ENCODE data around the gene NEIL3. TPM values are rescaled to one million over a fixed set of nuclear protein-coding genes. Genes with fewer than 3 reads are reported as not detected.

Gene NEIL3
- total RNA-seq, 4 donors from 2014 or later: 0.11 to 0.50 TPM; not detected in 2

DNA sequence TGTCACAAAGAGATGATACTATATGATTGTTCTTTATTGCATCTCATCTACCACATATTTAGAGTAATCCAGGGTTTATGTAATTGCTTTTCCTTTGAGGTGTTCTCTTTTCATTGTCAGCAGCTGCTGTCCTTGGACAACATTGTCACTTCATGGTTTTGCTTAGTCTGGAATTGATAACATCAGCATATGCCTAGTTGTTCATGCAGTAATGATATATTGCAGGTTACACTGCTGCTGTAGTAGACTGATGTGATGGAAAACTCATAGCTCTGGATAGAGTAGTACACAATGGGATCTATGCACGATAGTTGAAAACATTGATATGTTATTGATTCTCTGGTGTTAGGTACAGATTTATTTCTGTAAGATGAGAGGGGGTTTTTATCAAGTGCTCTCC is 13.7 kb downstream of the NEIL3 start:
- Histone ChIP-seq H3K4me3 (no peak overlapping the region), H3K27ac (replicated peaks in 1 of 4) (no peak overlapping the region), H3K27me3 (no peaks in the 10 kb centered on the region), H3K36me3 (no peaks in the 10 kb centered on the region), H3K9me3 (no peaks in the 10 kb centered on the region), H3K4me1 (no peaks in the 10 kb centered on the region)
- intact Hi-C loops (cut with DNase I): no loop called here
- TF ChIP-seq, protein P1, sequence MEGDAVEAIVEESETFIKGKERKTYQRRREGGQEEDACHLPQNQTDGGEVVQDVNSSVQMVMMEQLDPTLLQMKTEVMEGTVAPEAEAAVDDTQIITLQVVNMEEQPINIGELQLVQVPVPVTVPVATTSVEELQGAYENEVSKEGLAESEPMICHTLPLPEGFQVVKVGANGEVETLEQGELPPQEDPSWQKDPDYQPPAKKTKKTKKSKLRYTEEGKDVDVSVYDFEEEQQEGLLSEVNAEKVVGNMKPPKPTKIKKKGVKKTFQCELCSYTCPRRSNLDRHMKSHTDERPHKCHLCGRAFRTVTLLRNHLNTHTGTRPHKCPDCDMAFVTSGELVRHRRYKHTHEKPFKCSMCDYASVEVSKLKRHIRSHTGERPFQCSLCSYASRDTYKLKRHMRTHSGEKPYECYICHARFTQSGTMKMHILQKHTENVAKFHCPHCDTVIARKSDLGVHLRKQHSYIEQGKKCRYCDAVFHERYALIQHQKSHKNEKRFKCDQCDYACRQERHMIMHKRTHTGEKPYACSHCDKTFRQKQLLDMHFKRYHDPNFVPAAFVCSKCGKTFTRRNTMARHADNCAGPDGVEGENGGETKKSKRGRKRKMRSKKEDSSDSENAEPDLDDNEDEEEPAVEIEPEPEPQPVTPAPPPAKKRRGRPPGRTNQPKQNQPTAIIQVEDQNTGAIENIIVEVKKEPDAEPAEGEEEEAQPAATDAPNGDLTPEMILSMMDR (IDR thresholded peaks at IDR 0.05): no peak
- TF ChIP-seq EP300 (IDR thresholded peaks at IDR 0.05) (no peak), POLR2A (IDR thresholded peaks at IDR 0.05; ENCODE audit: low read depth) (no peak), POLR2AphosphoS5 (IDR thresholded peaks at IDR 0.05) (no peak)
- WGBS: 94% methylated on average over 1 of the region's 1 CpG
- DNase-seq (ENCODE audit: extremely low spot score): no peak

DNA sequence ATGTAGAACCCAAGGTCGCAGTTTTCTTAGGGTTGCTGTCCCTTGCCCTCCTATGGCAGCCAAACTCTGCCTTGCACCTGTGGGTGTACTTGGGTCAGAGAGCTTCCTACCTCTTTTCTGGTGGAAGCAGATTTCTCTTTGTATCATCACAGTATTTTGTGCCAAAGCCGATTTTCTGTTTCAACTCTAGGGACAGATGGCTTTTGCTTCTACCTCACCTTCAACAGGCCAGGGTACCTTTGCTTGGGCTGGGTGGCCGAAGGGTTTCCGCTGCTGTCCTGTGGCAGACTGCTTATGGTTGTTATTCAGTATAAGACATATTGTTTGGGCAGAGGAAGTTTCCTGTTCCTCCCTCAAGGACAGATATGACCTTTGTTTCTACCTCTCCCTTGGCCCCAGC is 22.4 kb downstream of the NEIL3 start:
- Histone ChIP-seq H3K4me3 (no peak overlapping the region), H3K36me3 (no peaks in the 10 kb centered on the region), H3K4me1 (no peaks in the 10 kb centered on the region), H3K9me3 (peaks cover 0 to 11% (median 3%) of the 10 kb centered on the region in 4 donors), H3K27ac (replicated peaks in 1 of 4) (no peak overlapping the region), H3K27me3 (no peaks in the 10 kb centered on the region)
- TF ChIP-seq, protein P1 (IDR thresholded peaks at IDR 0.05): no peak
- no peak for TF ChIP-seq POLR2AphosphoS5 (IDR thresholded peaks at IDR 0.05)
- no peak for TF ChIP-seq EP300 (IDR thresholded peaks at IDR 0.05)
- TF ChIP-seq POLR2A (IDR thresholded peaks at IDR 0.05; ENCODE audit: low read depth): no peak
- intact Hi-C loops (cut with DNase I): no loop called here
- no peak for DNase-seq (ENCODE audit: extremely low spot score)
- WGBS: 100% methylated on average over 4 of the region's 4 CpGs

GRCh38 chr4:177339477-177340374 is 30.1 kb downstream of the NEIL3 start:
- Histone ChIP-seq H3K4me1 (peaks cover 0 to 5% (median 2%) of the 10 kb centered on the region in 4 donors), H3K36me3 (no peaks in the 10 kb centered on the region), H3K27me3 (no peaks in the 10 kb centered on the region), H3K9me3 (no peaks in the 10 kb centered on the region), H3K4me3 (no peak overlapping the region), H3K27ac (replicated peaks in 1 of 4) (no peak overlapping the region)
- DNase-seq (ENCODE audit: extremely low spot score): no peak
- intact Hi-C loops (cut with DNase I): no loop called here
- TF ChIP-seq EP300 (IDR thresholded peaks at IDR 0.05) (no peak), POLR2A (IDR thresholded peaks at IDR 0.05; ENCODE audit: low read depth) (no peak), POLR2AphosphoS5 (IDR thresholded peaks at IDR 0.05) (no peak)
- TF ChIP-seq, protein P1 (IDR thresholded peaks at IDR 0.05): peak; percentile 38 to 63 (median 46)
- 44% methylated on average over 5 of the region's 5 CpGs for WGBS

- Histone ChIP-seq H3K9me3 (no peaks in the 10 kb centered on the region), H3K27me3 (no peaks in the 10 kb centered on the region), H3K4me3 (no peak overlapping the region), H3K4me1 (no peaks in the 10 kb centered on the region), H3K27ac (replicated peaks in 1 of 4) (no peak overlapping the region), H3K36me3 (no peaks in the 10 kb centered on the region)
- DNase-seq (ENCODE audit: extremely low spot score): no peak
- TF ChIP-seq EP300 (IDR thresholded peaks at IDR 0.05) (no peak), POLR2AphosphoS5 (IDR thresholded peaks at IDR 0.05) (no peak)
- intact Hi-C loops (cut with DNase I): no loop called here
- 99% methylated on average over 8 of the region's 8 CpGs for WGBS
Observed at GRCh38 chr4:177348348-177348747, 38.7 kb downstream of the NEIL3 start.

GRCh38 chr4:177349191-177349590 is 39.5 kb downstream of the NEIL3 start:
- TF ChIP-seq EP300 (IDR thresholded peaks at IDR 0.05) (no peak), POLR2A (IDR thresholded peaks at IDR 0.05; ENCODE audit: low read depth) (no peak), POLR2AphosphoS5 (IDR thresholded peaks at IDR 0.05) (no peak)
- TF ChIP-seq, protein P1 (IDR thresholded peaks at IDR 0.05): no peak
- Histone ChIP-seq H3K27ac (replicated peaks in 1 of 4) (no peak overlapping the region), H3K9me3 (no peaks in the 10 kb centered on the region), H3K4me3 (no peak overlapping the region), H3K36me3 (no peaks in the 10 kb centered on the region), H3K4me1 (no peaks in the 10 kb centered on the region), H3K27me3 (no peaks in the 10 kb centered on the region)
- DNase-seq (ENCODE audit: extremely low spot score): no peak
- intact Hi-C loops (cut with DNase I): no loop called here
- WGBS: 95% methylated on average over 6 of the region's 6 CpGs

Data from esophagus muscularis mucosa (tissue), 4 donors.